Duodenal mucosa (tissue), 2 donors: ENCODE data around the gene SMC6.

Experiments used
- H3K27ac ChIP-seq: one replicate; pipeline ENCODE4 v1.7.0; 2013; ENCODE audit warnings: low read depth, low read length
- H3K27me3 ChIP-seq, 2 donors: one replicate each; pipeline ENCODE4 v1.7.0; 2013; ENCODE audit warnings: low read length in 2 of 2, control low read depth in 1 of 2; ENCODE audit not compliant: insufficient read depth in 2 of 2, control insufficient read depth in 1 of 2
- H3K36me3 ChIP-seq, 2 donors: one replicate each; pipeline ENCODE4 v1.7.0; 2013; ENCODE audit warnings: low read length in 2 of 2, control low read depth in 1 of 2; ENCODE audit not compliant: insufficient read depth in 2 of 2, control insufficient read depth in 1 of 2
- H3K4me1 ChIP-seq, 2 donors: one replicate each; pipeline ENCODE4 v1.7.0; 2013; ENCODE audit warnings: low read length in 2 of 2, control low read depth in 1 of 2; ENCODE audit not compliant: insufficient read depth in 2 of 2, control insufficient read depth in 1 of 2
- H3K4me3 ChIP-seq, 2 donors: one replicate each; pipeline ENCODE4 v1.7.0; 2013; ENCODE audit warnings: low read length in 2 of 2, low read depth in 1 of 2
- H3K9ac ChIP-seq, 2 donors: one replicate each; pipeline ENCODE4 v1.7.0; 2013; ENCODE audit warnings: low read length in 2 of 2, low read depth in 1 of 2
- H3K9me3 ChIP-seq, 2 donors: one replicate each; pipeline ENCODE4 v1.7.0; 2013; ENCODE audit warnings: low read length in 2 of 2, control low read depth in 1 of 2; ENCODE audit not compliant: control insufficient read depth in 1 of 2

The SMC6 gene

DNA sequence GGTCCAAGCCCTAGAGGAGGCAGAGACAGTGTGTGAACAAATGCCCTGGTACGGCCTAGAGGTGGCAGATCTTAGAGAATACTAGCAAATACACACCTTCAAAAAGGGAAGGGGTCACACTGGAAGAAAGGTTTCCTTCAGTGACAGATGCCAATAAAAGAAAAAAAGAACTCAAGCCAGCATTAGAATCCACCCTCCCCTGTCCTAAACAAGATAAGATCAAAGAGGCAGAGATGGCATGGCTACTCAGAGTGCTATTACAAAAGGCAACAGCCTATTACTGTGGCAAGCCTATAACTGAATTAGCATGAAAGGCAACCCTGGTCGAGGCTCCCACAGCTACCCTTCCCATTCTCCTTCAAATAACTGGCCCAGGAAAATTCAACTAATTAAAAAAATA lies 69.6 kb downstream of the SMC6 start:
- no peaks in the 10 kb centered on the region for H3K9me3 ChIP-seq
- H3K27ac ChIP-seq, result no peak overlapping the region
- no peak overlapping the region for H3K9ac ChIP-seq
- no peaks in the 10 kb centered on the region for H3K27me3 ChIP-seq
- H3K4me1 ChIP-seq, result no peaks in the 10 kb centered on the region
- peaks cover 6 to 48% of the 10 kb centered on the region in 2 donors for H3K36me3 ChIP-seq
- no peak overlapping the region for H3K4me3 ChIP-seq

DNA sequence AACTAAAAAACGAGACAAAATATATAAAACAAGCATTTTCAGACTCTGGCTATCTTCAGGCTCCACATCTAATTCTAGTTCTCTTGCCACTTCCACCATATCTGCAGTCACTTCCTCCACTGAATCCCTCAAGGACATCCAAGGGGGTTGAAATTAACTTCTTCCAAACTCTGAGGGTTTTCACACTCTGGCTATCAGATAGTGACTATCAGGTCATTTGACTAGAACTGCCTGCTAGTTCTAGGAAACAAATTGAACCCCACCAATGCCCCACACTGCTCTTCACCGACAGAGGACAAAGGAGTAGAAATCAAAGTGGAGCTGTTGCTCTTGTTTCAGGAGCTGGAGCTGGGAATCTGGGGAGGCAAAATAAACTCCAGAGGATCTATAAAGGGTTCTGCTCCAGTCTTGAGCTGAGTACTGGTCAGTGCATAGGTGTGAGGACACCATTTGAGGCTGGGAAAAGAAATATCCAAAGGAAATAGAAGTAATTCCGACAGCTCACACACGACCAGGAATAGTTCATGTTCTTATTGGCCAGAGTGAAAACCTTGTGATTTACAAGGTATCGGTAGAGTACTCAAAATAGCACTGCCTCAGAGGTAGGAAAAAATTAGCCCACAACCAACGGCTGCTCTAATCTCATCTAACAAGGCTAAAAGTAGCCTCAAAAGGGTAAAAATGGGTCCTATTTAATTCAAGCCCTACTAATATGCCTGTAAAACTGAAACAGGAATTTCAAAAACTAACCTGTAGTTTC lies 71.3 kb downstream of the SMC6 start:
- Histone ChIP-seq H3K27me3 (no peaks in the 10 kb centered on the region), H3K27ac (no peak overlapping the region), H3K4me3 (no peak overlapping the region)

DNA sequence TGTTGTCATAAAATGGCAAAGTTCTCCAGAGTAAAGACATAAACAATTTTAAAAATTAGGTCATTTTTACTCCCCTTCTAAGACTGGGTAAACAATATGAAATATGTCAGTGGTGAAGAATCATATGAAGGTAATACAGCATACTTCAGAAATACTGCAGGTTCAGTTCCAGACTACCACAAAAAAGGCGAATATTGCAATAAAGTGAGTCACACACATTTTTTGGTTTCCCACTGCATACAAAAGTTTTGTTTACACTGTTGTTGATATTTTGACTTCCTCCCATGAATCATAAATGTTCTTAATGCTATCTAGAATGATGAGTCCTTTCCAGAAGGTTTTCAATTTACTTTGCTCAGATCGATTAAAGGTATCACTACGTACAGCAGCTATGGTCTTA lies 73.5 kb downstream of the SMC6 start:
- Histone ChIP-seq H3K9ac (no peak overlapping the region), H3K27ac (no peak overlapping the region), H3K36me3 (peaks cover 0 to 32% of the 10 kb centered on the region in 2 donors), H3K27me3 (no peaks in the 10 kb centered on the region), H3K9me3 (no peaks in the 10 kb centered on the region), H3K4me3 (no peak overlapping the region), H3K4me1 (no peaks in the 10 kb centered on the region)

More for the DNA sequence above, 71.3 kb downstream of the SMC6 start:
- Histone ChIP-seq H3K36me3 (peaks cover 3 to 41% of the 10 kb centered on the region in 2 donors), H3K9me3 (no peaks in the 10 kb centered on the region), H3K4me1 (no peaks in the 10 kb centered on the region), H3K9ac (no peak overlapping the region)

GRCh38 chr2:17674817-17675216 lies 78.8 kb downstream of the SMC6 start:
- H3K9me3 ChIP-seq, result no peaks in the 10 kb centered on the region
- H3K36me3 ChIP-seq, result peaks cover 5 to 6% of the 10 kb centered on the region in 2 donors
- H3K4me1 ChIP-seq, result no peaks in the 10 kb centered on the region
- no peak overlapping the region for H3K27ac ChIP-seq
- no peaks in the 10 kb centered on the region for H3K27me3 ChIP-seq
- no peak overlapping the region for H3K9ac ChIP-seq
- no peak overlapping the region for H3K4me3 ChIP-seq

DNA sequence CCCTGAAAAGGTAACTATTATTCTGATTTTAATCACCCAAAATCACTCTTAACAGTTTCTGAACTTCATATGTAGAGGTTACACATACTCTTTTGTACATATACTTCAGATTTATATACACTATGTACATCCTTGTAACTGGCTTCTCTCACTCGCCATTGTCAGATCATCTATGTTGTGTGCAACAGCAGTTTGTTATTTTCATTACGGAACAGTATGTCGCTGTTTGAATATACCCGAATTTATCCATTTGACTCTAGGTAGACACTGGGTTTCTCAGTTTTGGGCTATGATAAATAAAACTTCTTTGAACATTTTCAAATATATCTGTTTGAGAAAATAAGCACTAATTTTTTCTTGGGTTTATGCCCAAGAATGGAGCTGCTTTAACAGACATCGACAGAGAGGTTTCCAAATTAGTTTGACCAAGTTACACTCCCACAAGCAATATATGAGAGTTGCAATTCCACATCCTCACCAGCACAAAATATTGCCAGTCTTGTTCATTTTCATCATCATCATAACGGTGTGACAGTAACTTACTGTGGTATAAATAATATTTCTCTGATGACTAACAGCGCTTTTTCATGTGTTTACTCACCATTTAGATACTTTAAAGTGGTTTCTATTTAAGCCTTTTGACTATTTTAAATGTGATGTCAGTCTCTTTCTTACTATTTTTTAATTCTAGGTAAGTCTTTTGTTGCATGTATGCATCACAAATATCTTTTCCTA lies 80.9 kb downstream of the SMC6 start:
- Histone ChIP-seq H3K36me3 (peaks cover 10 to 15% of the 10 kb centered on the region in 2 donors), H3K27ac (no peak overlapping the region), H3K27me3 (no peaks in the 10 kb centered on the region), H3K9me3 (no peaks in the 10 kb centered on the region), H3K4me3 (no peak overlapping the region), H3K9ac (no peak overlapping the region), H3K4me1 (no peaks in the 10 kb centered on the region)

- Histone ChIP-seq H3K27me3 (no peaks in the 10 kb centered on the region), H3K27ac (no peak overlapping the region), H3K4me1 (no peaks in the 10 kb centered on the region), H3K4me3 (no peak overlapping the region), H3K9ac (no peak overlapping the region), H3K9me3 (no peaks in the 10 kb centered on the region), H3K36me3 (peaks cover 14 to 32% of the 10 kb centered on the region in 2 donors)
Observed at GRCh38 chr2:17667898-17668297, 85.7 kb downstream of the SMC6 start.

GRCh38 chr2:17664534-17664933 lies 89.1 kb downstream of the SMC6 start:
- Histone ChIP-seq H3K36me3 (peaks cover 11 to 32% of the 10 kb centered on the region in 2 donors), H3K4me1 (no peaks in the 10 kb centered on the region), H3K4me3 (no peak overlapping the region), H3K27ac (no peak overlapping the region), H3K27me3 (no peaks in the 10 kb centered on the region), H3K9ac (no peak overlapping the region), H3K9me3 (no peaks in the 10 kb centered on the region)

DNA sequence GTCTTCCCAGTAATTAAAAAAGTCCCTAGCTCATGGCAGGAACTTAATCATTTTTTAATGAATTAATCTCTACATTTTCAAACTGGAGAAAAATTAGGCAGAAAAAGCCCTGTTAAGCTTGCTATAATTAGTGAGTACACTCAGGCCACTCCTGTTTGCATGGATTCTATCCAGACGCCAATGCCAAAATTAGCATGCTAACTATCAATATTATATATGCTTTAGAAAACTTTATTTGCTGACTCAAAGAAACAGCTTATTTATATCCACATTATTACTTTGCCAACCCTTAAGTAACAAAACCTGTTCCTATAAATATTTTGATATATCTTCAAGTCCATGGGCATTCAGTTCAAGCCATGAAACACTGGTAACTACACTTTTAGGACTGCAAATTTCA lies 90.9 kb downstream of the SMC6 start:
- H3K4me3 ChIP-seq, result no peak overlapping the region
- H3K9me3 ChIP-seq, result no peaks in the 10 kb centered on the region
- no peaks in the 10 kb centered on the region for H3K27me3 ChIP-seq
- H3K4me1 ChIP-seq, result no peaks in the 10 kb centered on the region
- H3K36me3 ChIP-seq, result peaks cover 9 to 23% of the 10 kb centered on the region in 2 donors
- no peak overlapping the region for H3K9ac ChIP-seq
- H3K27ac ChIP-seq, result no peak overlapping the region

GRCh38 chr2:17661460-17661859 lies 92.2 kb downstream of the SMC6 start:
- no peaks in the 10 kb centered on the region for H3K27me3 ChIP-seq
- peaks cover 9 to 15% of the 10 kb centered on the region in 2 donors for H3K36me3 ChIP-seq
- no peak overlapping the region for H3K4me3 ChIP-seq
- no peaks in the 10 kb centered on the region for H3K9me3 ChIP-seq
- no peak overlapping the region for H3K9ac ChIP-seq
- no peaks in the 10 kb centered on the region for H3K4me1 ChIP-seq
- H3K27ac ChIP-seq, result no peak overlapping the region

DNA sequence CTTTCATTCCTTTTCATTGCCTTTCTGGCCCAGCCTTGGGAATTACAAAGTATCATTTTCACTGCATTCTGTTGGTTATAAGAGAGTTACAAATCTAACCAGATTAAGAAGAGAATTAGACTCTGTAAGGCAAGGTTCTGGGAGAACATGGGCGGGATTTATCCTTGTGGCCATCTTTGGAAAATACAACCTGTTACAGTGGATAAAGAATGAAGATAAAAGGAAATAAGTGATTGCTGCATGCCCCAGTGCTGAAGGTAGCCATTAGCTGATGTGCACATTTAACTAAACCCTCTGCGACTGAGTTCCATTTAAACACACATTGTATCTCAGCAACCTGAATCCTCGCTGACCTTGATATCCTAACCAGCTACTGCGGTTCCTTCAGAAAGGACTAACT lies 93.4 kb downstream of the SMC6 start:
- H3K4me3 ChIP-seq, result no peak overlapping the region
- no peaks in the 10 kb centered on the region for H3K9me3 ChIP-seq
- H3K9ac ChIP-seq, result no peak overlapping the region
- H3K4me1 ChIP-seq, result no peaks in the 10 kb centered on the region
- H3K36me3 ChIP-seq, result peaks cover 9% of the 10 kb centered on the region in 2 donors
- H3K27ac ChIP-seq, result no peak overlapping the region
- no peaks in the 10 kb centered on the region for H3K27me3 ChIP-seq
